SK-N-MC (cell line): Measurements from ENCODE around the gene PARD3.

Experiments used
- EZH2 ChIP-seq: fragments of 200-600 bp; sonication (generic); IDR thresholded peaks from one replicate; pipeline ENCODE4 v1.6.1; 2017; ENCODE audit warnings: antibody characterized with exemption
- POLR2AphosphoS5 ChIP-seq: IDR thresholded peaks from 2 replicates; pipeline ENCODE4 v1.6.1; 2012; ENCODE audit warnings: mild to moderate bottlenecking, low read depth, low read length, borderline replicate concordance

DNA sequence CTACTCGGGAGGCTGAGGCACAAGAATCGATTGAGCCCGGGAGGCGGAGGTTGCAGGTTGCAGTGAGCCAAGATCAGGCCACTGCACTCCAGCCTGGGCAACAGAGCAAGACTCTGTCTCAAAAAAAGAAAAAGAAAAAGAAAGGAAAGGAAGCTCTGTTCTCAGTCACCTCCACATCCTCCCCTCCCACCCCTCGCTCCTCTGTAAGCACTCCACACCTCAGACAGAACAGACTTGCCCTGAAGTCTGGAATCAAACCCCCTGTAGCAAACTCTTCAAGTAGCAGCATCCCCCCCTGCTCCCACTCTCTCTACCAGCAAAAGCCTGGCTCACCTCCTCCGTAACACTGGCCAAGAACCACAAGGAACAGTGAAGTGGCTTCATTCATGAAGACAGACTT, 66.7 kb downstream of the PARD3 start:
- TF ChIP-seq EZH2 (no peak), POLR2AphosphoS5 (no peak)
